Mesodermal cell (in vitro differentiated cells): Measurements from ENCODE around the gene FBXL17. TPM values are rescaled to one million over a fixed set of nuclear protein-coding genes. Genes with fewer than 3 reads are reported as not detected.
A peak's percentile ranks its signal among the peaks of the same experiment; 100 is the strongest.
"Not testable (repeated sequence)": the region's sequence is repeated elsewhere in the genome, so short reads cannot be mapped to it uniquely, and the experiment has no call there.

Experiments
- H3K27ac ChIP-seq: 2 replicates; pipeline ENCODE4 v1.7.0; 2013; ENCODE audit warnings: mild to moderate bottlenecking, low read depth, low read length, moderate library complexity; ENCODE audit not compliant: severe bottlenecking
- H3K36me3 ChIP-seq: 2 replicates; pipeline ENCODE4 v1.7.1; 2013; ENCODE audit warnings: mild to moderate bottlenecking, low read length, moderate library complexity; ENCODE audit not compliant: control insufficient read depth, insufficient read depth
- H3K4me1 ChIP-seq: one replicate; pipeline ENCODE4 v1.7.1; 2013; ENCODE audit warnings: mild to moderate bottlenecking, low read length; ENCODE audit not compliant: insufficient read depth, control insufficient read depth, poor library complexity, severe bottlenecking
- H3K4me3 ChIP-seq: 2 replicates; pipeline ENCODE4 v1.7.0; 2013; ENCODE audit warnings: low read length, control low read depth, mild to moderate bottlenecking; ENCODE audit not compliant: insufficient read depth, poor library complexity, severe bottlenecking; ENCODE audit errors: extremely low read depth
- H3K9me3 ChIP-seq: 2 replicates; pipeline ENCODE4 v1.7.1; 2013; ENCODE audit warnings: mild to moderate bottlenecking, low read length, moderate library complexity; ENCODE audit not compliant: control insufficient read depth
- WGBS, 2 experiments: methylation state at CpG; one replicate each; pipeline ENCODE4 v1.1.5; 2013; ENCODE audit warnings: missing lambda C conversion rate in 2 of 2; ENCODE audit not compliant: insufficient coverage in 2 of 2; 5-methylcytosine and 5-hydroxymethylcytosine counted together
- polyA plus RNA-seq, 2 experiments: library from polyadenylated mRNA; stranded (reverse); fragments of 50-300 nt; gene quantifications; one replicate each; pipeline ENCODE4 v1.2.3, GENCODE V29; 2013

The FBXL17 gene
- polyA plus RNA-seq (2013, experiment 1 of 2) = 14.0 TPM
- 17.1 TPM for polyA plus RNA-seq (2013, experiment 2 of 2)

- 0 to 1% methylated on average over 47 to 65 of the region's 82 CpGs for WGBS, 2 experiments
- H3K27ac ChIP-seq = peak within 1 kb of the TSS; percentile 94
- peak within 1 kb of the TSS; percentile 80 for H3K4me3 ChIP-seq
- no peaks in the 10 kb centered on the region for H3K9me3 ChIP-seq
- H3K4me1 ChIP-seq = no peaks in the 10 kb centered on the region
- H3K36me3 ChIP-seq = no peaks in the 10 kb centered on the region
These were observed at the start of gene FBXL17 for GRCh38 chr5:108381954-108382783. FBXL17 (minus strand) TSS chr5:108382098.

DNA sequence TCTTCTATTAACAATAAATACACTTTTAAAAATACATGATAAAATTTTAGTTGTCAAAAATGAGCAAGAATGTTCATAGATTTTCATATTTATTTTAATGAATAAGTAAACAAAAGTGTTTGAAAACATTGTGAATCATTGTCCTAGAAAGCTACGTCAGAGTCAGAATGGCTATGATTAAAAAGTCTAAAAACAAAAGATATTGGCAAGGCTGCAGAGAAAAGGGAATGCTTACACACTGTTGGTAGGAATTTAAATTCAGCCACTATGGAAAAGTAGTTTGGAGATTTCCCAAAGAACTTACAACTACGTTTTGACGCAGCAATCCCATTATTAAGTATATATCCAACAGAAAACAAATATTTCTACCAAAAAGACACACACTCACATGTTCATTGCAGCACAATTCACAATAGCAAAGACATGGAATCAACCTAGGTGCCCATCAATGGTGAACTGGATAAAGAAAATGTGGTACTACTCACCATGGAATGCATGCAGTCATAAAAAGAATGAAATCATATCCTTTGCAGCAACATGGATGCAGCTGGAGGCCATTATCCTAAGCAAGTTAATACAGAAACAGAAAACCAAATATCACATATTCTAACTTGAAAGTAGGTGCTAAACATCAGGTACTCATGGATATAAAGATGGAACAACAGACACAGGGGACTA lies 49.2 kb upstream of the FBXL17 start:
- Histone ChIP-seq H3K27ac (no peak overlapping the region), H3K9me3 (no peaks in the 10 kb centered on the region), H3K4me1 (no peaks in the 10 kb centered on the region), H3K36me3 (no peaks in the 10 kb centered on the region), H3K4me3 (no peak overlapping the region)
- WGBS, 2 experiments = 100% methylated on average over 1 of the region's 3 CpGs; no CpG with 5 or more reads in 1 of the 2 experiments

- Histone ChIP-seq H3K9me3 (no peaks in the 10 kb centered on the region), H3K27ac (no peak overlapping the region), H3K36me3 (no peaks in the 10 kb centered on the region), H3K4me3 (no peak overlapping the region), H3K4me1 (no peaks in the 10 kb centered on the region)
- 83 to 94% methylated on average over 5 of the region's 5 CpGs for WGBS, 2 experiments
These were observed 39.8 kb upstream of the FBXL17 start for GRCh38 chr5:108421713-108422112.

- Histone ChIP-seq H3K4me1 (no peaks in the 10 kb centered on the region), H3K4me3 (no peak overlapping the region), H3K27ac (no peak overlapping the region), H3K9me3 (no peaks in the 10 kb centered on the region), H3K36me3 (no peaks in the 10 kb centered on the region)
- 100% methylated on average over 1 of the region's 1 CpG for WGBS, 2 experiments
These were observed 38.9 kb upstream of the FBXL17 start for GRCh38 chr5:108420755-108421154.

- 93 to 100% methylated on average over 2 to 3 of the region's 5 CpGs for WGBS, 2 experiments
- Histone ChIP-seq H3K9me3 (no peaks in the 10 kb centered on the region), H3K27ac (no peak overlapping the region), H3K36me3 (no peaks in the 10 kb centered on the region), H3K4me3 (no peak overlapping the region), H3K4me1 (no peaks in the 10 kb centered on the region)
These were observed 38.3 kb upstream of the FBXL17 start for GRCh38 chr5:108420158-108420557.

DNA sequence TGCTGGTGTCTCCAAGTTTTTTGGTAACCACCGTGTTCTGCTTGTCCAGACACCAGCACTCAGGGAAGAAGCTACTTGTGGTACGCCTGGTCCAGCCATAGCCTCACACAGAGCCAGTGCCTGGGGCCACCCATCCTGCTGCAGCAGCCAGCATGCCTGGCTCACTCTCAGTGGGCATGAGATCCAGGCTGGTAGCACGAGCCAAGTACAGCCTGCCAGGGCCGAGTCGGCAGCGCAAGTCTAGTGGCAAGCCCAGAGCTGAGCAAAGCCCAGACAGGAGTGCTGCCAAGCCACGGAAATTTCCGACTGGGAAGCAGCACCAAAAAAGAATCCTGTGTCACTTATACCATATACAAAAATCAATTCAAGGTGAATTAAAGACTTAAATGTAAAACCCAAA lies 36.3 kb upstream of the FBXL17 start:
- Histone ChIP-seq H3K27ac (no peak overlapping the region), H3K4me1 (no peaks in the 10 kb centered on the region), H3K9me3 (no peaks in the 10 kb centered on the region), H3K4me3 (no peak overlapping the region), H3K36me3 (no peaks in the 10 kb centered on the region)
- 93 to 99% methylated on average over 3 to 6 of the region's 8 CpGs for WGBS, 2 experiments

DNA sequence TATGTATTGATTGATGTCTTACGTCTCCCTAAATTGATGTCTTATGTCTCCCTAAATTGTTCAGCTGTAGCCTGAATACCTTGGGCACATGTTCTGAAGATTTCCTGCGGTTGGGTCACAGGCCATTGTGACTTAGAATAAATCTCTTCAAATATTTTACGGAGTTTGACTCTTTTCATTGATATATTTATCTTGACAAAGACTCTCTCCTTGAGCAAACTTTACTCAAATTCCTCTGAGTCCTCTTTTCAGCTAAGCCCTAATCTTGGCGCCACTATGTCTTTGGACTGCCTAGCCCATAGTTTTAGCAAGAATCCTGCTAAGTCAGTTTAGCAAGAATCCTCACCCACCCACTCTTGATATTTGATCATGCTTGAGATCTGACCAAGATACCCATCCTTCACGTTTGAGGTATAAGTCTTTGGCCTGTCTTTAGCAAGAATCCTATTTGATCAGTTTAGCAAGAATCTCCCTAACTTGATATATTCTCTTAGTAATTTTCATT lies 35.3 kb upstream of the FBXL17 start:
- H3K4me1 ChIP-seq = no peaks in the 10 kb centered on the region
- H3K4me3 ChIP-seq = no peak overlapping the region
- H3K9me3 ChIP-seq = no peaks in the 10 kb centered on the region
- no peak overlapping the region for H3K27ac ChIP-seq
- WGBS, 2 experiments = 80 to 90% methylated on average over 3 to 4 of the region's 5 CpGs
- no peaks in the 10 kb centered on the region for H3K36me3 ChIP-seq

DNA sequence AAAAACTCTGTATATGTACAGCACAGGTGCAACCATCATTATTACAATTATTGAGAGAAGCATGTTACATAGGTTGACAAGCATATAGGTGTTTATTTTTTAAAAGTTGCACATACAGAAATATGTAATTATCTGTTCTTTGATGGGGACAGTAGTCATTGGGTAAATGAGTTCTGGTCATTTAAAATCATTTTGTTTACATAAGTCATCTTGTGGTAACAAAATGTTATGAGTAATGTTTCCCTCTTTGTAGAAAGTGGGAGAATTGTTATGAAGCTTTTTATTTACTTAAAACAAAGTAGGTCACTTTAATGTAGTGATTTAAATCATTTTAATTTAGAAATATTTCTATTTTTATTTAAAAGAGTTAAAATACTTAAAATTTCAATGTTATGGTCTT lies 33.8 kb upstream of the FBXL17 start:
- Histone ChIP-seq H3K36me3 (no peaks in the 10 kb centered on the region), H3K27ac (no peak overlapping the region), H3K4me3 (no peak overlapping the region), H3K9me3 (no peaks in the 10 kb centered on the region), H3K4me1 (no peaks in the 10 kb centered on the region)

- WGBS, 2 experiments = 20% methylated on average over 1 of the region's 2 CpGs; no CpG with 5 or more reads in 1 of the 2 experiments
- Histone ChIP-seq H3K9me3 (no peaks in the 10 kb centered on the region), H3K4me1 (no peaks in the 10 kb centered on the region), H3K27ac (no peak overlapping the region), H3K4me3 (no peak overlapping the region), H3K36me3 (no peaks in the 10 kb centered on the region)
These were observed 27.9 kb upstream of the FBXL17 start for GRCh38 chr5:108409786-108410185.

DNA sequence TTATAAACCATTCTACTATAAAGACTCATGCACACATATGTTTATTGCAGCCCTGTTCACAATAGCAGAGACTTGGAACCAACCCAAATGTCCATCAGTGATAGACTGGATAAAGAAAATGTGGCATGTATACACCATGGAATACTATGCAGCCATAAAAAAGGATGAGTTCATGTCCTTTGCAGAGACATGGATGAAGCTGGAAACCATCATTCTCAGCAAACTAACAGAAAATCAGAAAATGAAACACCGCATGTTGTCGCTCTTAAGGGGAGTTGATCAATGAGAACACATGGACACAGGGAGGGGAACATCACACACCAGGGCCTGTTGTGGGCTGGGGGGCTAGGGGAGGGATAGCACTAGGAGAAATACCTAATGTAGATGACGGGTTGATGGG lies 23.3 kb upstream of the FBXL17 start:
- H3K36me3 ChIP-seq, H3K4me1 ChIP-seq, H3K4me3 ChIP-seq, H3K9me3 ChIP-seq, H3K27ac ChIP-seq: not testable (repeated sequence)
- 60 to 86% methylated on average over 1 to 3 of the region's 3 CpGs for WGBS, 2 experiments

DNA sequence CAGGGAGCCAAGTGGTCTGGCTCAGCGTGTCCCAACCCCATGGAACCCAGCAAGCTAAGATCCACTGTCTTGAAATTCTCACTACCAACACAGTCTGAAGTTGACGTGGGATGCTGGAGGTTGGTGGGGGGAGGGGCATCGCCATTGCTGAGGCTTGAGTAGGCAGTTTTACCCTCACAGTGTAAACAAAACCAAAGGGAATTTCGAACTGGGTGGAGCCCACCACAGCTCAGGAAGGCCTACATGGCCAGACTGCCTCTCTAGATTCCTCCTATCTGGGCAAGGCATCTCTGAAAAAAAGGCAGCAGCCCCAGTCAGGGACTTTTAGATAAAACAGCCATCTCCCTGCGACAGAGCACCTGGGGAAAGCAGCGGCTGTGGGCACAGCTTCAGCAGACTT lies 17.1 kb upstream of the FBXL17 start:
- WGBS, 2 experiments = 92% methylated on average over 3 of the region's 6 CpGs; no CpG with 5 or more reads in 1 of the 2 experiments
- no peaks in the 10 kb centered on the region for H3K36me3 ChIP-seq
- no peak overlapping the region for H3K27ac ChIP-seq
- no peak overlapping the region for H3K4me3 ChIP-seq
- H3K9me3 ChIP-seq = peaks cover 3% of the 10 kb centered on the region
- H3K4me1 ChIP-seq = peaks cover 5% of the 10 kb centered on the region
